Measurements from ENCODE around the gene ANKRD10. TPM values are rescaled to one million over a fixed set of nuclear protein-coding genes. Genes with fewer than 3 reads are reported as not detected.

The ANKRD10 gene
- total and polyA plus RNA-seq, 11 donors: 37.7 to 81.3 (median 47.6) TPM

DNA sequence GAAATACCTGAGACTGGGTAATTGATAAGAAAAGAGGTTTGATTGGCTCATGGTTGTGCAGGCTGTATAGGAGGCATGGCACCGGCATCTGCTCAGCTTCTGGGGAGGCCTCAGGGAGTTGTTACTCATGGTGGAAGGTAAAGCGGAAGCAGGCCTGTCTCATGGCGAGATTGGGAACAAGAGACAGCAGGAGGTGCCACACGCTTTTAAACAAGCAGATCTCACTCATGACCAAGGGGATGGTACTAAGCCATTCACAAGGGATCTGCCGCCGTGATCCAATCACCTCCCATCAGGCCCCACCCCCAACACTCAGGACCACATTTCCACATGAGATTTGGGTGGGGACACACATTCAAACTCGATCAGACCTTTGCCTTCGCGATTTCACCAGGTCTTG, 86.2 kb downstream of the ANKRD10 start:
- Histone ChIP-seq H3K4me1 (no peaks in the 10 kb centered on the region), H3K27ac (no peak overlapping the region), H3K4me3 (no peak overlapping the region), H3K9me3 (no peaks in the 10 kb centered on the region), H3K36me3 (no peaks in the 10 kb centered on the region), H3K27me3 (peaks cover 0 to 10% (median 3%) of the 10 kb centered on the region in 9 donors)
- intact Hi-C loops (cut with DNase I): loop anchor here in 1 of 10 donors (10.0 kb wide), 1 partner anchor 226 kb away; no protein-coding TSS in a partner anchor
- no peak for TF ChIP-seq CTCF (IDR thresholded peaks at IDR 0.05)
- no peak for TF ChIP-seq POLR2A (IDR thresholded peaks at IDR 0.05)
- ATAC-seq: no peak
- WGBS, 4 donors: 83 to 91% (median 87%) methylated on average over 9 of the region's 9 CpGs
- no peak for DNase-seq

Other genes with a start within 250 kb of the ANKRD10 start
- gene CARS2, start 209.0 kb downstream of the ANKRD10 start, total RNA-seq: 10 to 100 TPM; 35.4 to 48.4 (median 43.5) TPM
- 10 to 100 TPM; 72.4 to 78.5 TPM for gene CARS2, start 209.0 kb downstream of the ANKRD10 start, polyA plus RNA-seq
- gene ING1, start 201.4 kb downstream of the ANKRD10 start, total RNA-seq: 1 to 10 TPM; 5.6 to 9.1 (median 6.6) TPM
- gene ING1, start 201.4 kb downstream of the ANKRD10 start, polyA plus RNA-seq: 10 to 100 TPM in 1 of 2 donors, 1 to 10 TPM in 1; 4.8 to 18.0 TPM
- gene ARHGEF7, start 200.2 kb upstream of the ANKRD10 start, total RNA-seq: 10 to 100 TPM; 34.3 to 60.9 (median 38.8) TPM
- gene ARHGEF7, start 200.2 kb upstream of the ANKRD10 start, polyA plus RNA-seq: 10 to 100 TPM; 16.6 to 31.1 TPM

All from heart left ventricle (tissue), 16 donors.